H1 (cell line): ENCODE measurements around the gene TTC28. TPM values are rescaled to one million over a fixed set of nuclear protein-coding genes. Genes with fewer than 3 reads are reported as not detected.

Source experiments
- CBX8 ChIP-seq: fragments of 300-800, 300-1000 bp; sonication (generic); IDR thresholded peaks from 2 replicates; pipeline ENCODE4 v1.7.1; 2016; ENCODE audit warnings: low read depth, low read length, borderline replicate concordance
- GABPA ChIP-seq: IDR thresholded peaks from 2 replicates; pipeline ENCODE4 v1.6.1; 2011; ENCODE audit warnings: mild to moderate bottlenecking, low read length, moderate library complexity, borderline replicate concordance; ENCODE audit not compliant: insufficient read depth
- POLR2A ChIP-seq, 2 experiments: IDR thresholded peaks; 1 replicate in 1 of 2; 2 replicates in 1 of 2; pipeline ENCODE4 v1.6.1; 2011; ENCODE audit warnings: low read depth in 2 of 2, low read length in 2 of 2, mild to moderate bottlenecking in 2 of 2; ENCODE audit errors: control extremely low read depth in 1 of 2
- RBBP5 ChIP-seq: IDR thresholded peaks from 2 replicates; pipeline ENCODE4 v1.7.1; 2012; ENCODE audit warnings: low read depth, mild to moderate bottlenecking, inconsistent platforms, low read length, moderate library complexity, borderline replicate concordance
- RNF2 ChIP-seq: fragments of 200-900, 300-1000 bp; sonication (generic); IDR thresholded peaks from 2 replicates; pipeline ENCODE4 v1.7.1; 2016; ENCODE audit warnings: borderline replicate concordance, low read depth, mild to moderate bottlenecking, antibody characterized with exemption, low read length; ENCODE audit not compliant: poor library complexity, severe bottlenecking; ENCODE audit errors: missing control alignments
- polyA plus RNA-seq, 7 experiments: library from polyadenylated mRNA; depleted of rRNA in 3 of 7; stranded (reverse) in 5 of 7; unstranded in 2 of 7; fragments of >200 nt in 5 of 7; fragments of 200-250 nt in 2 of 7; gene quantifications; 1 replicate in 5 of 7; 2 replicates in 1 of 7; 4 replicates in 1 of 7; pipeline versions ENCODE4 v1.2.1 to v1.2.3, GENCODE V29; 2011 to 2013; ENCODE audit warnings: missing spikeins in 2 of 7, mixed read lengths in 2 of 7
- total RNA-seq: library from RNA; stranded (reverse); fragmentation: NEBNext Ultra II Directional; extraction: Animal tissue kit (Norgen Biotek cat#: 25700); gene quantifications from 2 replicates; pipeline ENCODE4 v1.2.1, GENCODE V29; 2021

Gene TTC28
- total and polyA plus RNA-seq, 2 of the 8 experiments (the other 6 are each of a cell fraction or from before 2014, with no cell fraction given) = 2.6 to 12.6 TPM

- TF ChIP-seq RNF2 = no peak
- no peak for TF ChIP-seq RBBP5
- TF ChIP-seq POLR2A (IDR thresholded peaks at IDR 0.05; ENCODE audit: control extremely low read depth in 1 of 2, low read depth in 2 of 2, low read length in 2 of 2) = no peak
- TF ChIP-seq GABPA = no peak
- TF ChIP-seq CBX8 = no peak
- TF ChIP-seq, all 59 proteins: peak for 0
These were observed 399.8 kb downstream of the TTC28 start (continued) for GRCh38 chr22:28279888-28280287.
